Stimulated activated CD8-positive, alpha-beta memory T cell treated with anti-CD3 and anti-CD28 coated beads, Interleukin-15, amount 100 ng/mL, for 24 hours (primary cell): Measurements from ENCODE around the gene YPEL3.

ENCODE experiments used
- DNase-seq: peaks from one replicate; pipeline ENCODE4 v3.0.0-alpha.2; 2020; ENCODE audit warnings: low read depth

YPEL3 gene

DNA sequence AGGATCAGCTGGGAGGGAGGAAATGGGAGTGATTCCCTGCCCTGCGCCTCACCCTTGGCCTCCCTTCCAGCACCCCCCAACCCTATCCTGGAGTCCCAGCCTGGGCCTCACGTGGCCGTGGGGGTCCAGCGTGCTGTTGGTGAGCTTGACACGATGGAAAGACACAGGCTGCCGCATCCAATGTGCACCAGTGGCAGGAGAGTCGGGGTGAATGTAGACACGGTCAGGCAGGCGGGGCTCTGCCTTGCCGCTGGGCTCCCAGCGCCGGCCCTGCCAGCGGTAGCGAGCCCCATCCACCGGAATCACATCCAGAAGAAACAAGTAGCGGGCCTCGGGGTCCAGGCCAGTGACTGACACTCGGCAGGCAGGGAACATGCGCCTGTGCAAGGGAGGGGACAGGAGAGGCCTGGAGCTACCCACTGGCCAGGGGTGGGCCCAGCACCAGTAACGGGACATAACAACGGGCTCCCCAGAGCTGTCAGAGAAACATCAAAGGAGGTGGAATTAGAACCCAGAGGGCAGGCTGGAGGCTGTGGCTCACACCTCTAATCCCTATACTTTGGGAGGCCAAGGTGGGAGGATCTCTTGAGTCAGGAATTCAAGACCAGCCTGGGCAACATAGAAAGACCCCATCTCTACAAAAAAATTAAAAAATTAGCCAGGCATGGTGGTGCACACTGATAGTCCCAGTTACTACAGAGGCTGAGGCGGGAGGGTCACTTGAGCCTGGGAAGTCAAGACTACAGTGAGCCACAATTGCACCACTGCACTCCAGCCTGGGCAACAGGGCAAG, 7.0 kb downstream of the YPEL3 start:
- DNase-seq, result no peak

- DNase-seq, result no peak
Observed at GRCh38 chr16:30088237-30088831, 7.7 kb downstream of the YPEL3 start.

DNA sequence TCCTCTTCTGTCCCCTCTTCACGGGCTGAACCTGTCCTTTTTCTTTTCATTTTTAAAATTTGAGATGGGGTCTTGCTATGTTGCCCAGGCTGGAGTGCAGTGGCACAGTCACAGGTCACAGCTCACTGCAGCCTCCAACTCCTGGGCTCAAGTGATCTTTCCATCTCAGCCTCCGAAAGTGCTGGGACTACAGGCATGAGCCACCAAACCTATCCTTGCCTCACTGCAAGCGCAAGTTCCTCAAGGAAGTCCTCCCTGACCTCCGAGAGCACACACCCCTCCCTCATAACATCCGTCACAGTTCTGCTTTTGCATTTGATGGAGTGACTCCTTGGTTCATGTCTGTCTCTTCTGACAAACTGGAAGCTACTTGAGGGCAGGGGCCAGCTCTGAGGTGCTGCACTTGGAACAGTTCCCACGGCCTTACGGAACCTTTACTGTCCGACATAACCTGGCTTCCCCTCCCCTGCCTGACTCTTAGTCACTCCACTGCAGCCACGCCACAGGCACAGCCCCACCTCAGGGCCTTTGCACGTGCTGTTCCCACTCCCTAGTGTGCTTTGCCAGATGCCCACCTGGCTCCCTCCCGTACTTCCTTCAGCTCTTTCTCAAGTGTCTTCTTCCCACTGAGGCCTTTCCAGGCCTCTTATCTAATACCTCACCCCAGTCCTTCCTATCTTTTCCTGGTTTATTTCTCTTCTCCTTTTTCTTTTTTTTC, 8.7 kb downstream of the YPEL3 start:
- no peak for DNase-seq

DNA sequence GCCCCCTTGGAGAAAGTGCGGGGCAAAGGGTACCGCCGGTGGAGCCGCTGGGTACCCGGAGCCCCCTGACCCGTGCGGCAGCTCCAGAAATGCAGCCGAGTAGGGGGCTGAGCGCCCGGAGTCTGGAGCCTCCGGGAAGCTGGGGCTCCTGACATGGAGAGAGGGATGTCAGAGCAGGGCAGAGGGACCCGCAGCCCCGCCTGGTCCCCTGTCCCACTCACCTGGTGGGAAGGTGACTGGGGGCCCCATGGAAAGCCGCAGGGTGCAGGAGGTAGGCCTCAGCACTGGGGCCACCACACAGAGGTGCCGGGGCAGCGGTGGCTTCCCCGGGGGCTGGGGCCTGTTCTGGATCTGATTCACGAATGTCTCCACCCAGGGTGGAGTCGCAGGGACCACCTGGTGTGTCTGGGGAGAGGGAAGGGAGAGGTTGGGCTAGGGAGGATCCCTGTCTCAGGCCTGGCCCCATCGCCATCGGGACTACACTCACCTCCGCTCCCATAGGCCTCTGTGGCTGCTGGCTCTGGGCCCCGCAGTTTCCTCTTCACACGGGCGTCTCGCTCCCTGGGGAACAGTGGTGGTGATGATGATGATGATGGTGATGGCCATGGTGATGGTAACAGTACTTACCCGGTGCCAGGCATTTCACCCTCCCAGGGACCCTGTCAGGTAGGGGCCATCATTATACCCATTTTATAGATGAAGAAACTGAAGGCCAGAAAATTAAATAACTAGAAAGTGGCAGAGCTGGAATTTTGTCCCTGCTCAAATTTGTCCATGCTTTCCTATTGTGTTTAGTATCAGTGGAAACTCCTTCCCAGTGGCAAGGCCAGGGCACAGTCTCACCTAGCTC, 9.5 kb downstream of the YPEL3 start:
- DNase-seq, result no peak

- no peak for DNase-seq
Observed at GRCh38 chr16:30085820-30086219, 10.2 kb downstream of the YPEL3 start.

DNA sequence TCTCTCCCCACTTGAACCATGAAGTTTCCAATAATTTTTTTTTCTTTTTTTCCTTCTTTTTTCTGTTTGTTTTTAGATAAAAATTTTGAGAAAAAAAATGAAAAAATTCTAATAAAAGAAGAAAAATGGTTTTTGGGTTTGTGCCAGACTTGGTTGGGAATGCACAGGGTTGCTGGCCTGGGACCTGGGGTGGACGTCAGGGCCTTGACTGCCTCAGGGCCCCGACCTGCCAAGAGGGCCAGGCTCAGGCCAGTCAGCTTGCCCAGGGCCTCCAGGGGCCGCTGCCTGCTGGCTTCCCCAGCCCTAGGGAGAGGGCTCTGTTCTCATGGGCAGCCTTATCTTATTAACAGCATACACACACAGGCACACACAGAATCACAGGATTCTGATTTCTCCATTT, 10.8 kb downstream of the YPEL3 start:
- DNase-seq, result no peak

- DNase-seq, result no peak
Observed at GRCh38 chr16:30084816-30085159, 11.2 kb downstream of the YPEL3 start.

GRCh38 chr16:30084096-30084815, 11.8 kb downstream of the YPEL3 start:
- DNase-seq, result no peak

DNA sequence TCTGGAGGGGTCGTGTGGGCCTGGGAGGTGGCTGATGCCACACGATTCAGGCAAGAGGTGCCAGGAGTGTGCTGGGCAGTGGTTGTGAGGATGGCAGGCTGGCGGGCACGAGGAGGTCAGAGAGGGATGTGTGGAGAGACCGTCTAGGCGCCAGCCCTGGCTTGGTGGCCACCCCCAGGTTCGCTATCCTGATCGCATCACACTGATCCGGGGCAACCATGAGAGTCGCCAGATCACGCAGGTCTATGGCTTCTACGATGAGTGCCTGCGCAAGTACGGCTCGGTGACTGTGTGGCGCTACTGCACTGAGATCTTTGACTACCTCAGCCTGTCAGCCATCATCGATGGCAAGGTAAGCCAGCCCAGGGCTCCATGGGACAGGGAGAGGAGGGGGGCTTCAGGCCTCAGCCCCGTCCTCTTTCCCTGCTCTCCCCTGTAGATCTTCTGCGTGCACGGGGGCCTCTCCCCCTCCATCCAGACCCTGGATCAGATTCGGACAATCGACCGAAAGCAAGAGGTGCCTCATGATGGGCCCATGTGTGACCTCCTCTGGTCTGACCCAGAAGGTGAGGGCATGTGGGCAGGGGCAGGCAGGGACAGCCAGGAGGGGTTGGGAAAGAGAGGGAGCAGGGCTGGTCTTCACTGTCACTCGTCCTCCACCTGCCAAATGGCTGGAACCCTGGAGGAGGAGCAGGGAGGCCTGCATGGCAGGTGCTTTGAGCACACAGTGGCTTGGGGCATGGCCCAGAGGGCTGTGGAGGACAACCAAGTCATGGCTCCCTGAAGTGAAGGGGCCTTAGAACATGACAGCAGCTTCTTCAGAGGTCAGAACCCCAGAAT, 12.6 kb downstream of the YPEL3 start:
- DNase-seq, result no peak

DNA sequence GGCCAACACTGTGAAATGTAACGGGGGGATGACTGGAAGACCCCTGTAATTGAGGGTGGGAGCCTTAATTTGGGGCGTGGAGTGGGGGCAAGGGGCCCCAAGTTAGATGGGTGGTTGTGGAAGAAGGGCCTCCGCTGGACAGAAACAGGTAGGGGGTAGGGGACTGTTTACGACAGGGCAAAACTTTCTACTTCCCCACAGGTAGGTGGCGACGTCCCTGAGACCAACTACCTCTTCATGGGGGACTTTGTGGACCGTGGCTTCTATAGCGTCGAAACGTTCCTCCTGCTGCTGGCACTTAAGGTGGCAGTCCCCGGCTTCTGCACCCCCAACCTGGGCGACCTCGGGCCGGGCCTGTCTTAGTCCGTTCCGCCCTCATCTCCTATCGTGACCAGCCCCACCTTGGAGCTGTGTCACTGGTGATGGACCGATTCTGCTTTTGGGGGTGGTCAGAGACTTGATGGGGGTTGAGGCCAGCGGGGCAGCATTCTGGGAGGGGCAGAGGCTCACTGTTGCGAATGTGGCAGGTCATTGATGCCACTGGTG, 13.4 kb downstream of the YPEL3 start:
- no peak for DNase-seq

DNA sequence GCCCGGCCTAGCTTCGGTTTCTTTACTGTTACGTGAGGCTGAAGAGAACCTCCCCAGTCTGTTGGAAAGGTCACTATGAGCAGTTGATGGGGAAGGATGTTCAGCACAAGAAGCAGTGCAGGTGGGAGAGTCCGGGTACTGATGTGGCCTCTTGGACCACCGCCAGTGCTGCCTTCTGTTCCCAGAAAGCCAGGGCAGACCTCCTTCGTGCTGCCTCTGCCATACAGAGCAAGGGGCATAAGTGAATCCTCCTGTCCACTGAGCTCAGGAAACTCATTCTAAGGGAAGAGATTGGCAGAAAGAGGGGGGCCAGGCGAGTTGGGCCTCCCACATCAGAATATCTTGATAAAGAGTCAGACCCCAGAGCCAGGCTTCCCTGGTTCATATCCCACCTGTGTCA, 16.5 kb downstream of the YPEL3 start:
- no peak for DNase-seq

GRCh38 chr16:30078744-30079143, 17.3 kb downstream of the YPEL3 start:
- no peak for DNase-seq

DNA sequence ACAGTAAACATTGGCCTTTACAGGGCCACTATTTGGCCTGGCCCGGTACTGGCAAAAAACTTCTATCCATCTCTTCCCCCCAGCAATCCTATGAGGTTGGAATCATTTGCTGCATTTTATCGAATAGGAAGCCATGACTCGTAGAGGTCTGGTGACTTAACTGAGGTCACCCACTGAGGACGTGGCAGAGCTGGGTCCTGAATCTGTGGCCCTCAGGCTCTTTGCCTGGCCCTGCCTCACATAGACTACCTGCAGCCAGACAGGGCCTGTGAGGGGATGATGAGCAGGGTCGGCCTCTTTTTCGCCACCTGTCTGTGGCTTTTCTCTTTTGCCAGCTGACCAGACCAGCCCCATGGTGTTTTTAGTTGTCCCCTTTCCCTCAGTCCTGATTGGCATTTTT, 18.4 kb downstream of the YPEL3 start:
- DNase-seq, result no peak

- no peak for DNase-seq
Observed at GRCh38 chr16:30076276-30076791, 19.7 kb downstream of the YPEL3 start.

- peak; percentile 89 for DNase-seq
Observed at GRCh38 chr16:30075503-30076275, 20.3 kb downstream of the YPEL3 start, which contains the start of gene PPP4C. PPP4C (plus strand) TSS chr16:30075994; CDS start chr16:30076378, 384 bp downstream.

DNA sequence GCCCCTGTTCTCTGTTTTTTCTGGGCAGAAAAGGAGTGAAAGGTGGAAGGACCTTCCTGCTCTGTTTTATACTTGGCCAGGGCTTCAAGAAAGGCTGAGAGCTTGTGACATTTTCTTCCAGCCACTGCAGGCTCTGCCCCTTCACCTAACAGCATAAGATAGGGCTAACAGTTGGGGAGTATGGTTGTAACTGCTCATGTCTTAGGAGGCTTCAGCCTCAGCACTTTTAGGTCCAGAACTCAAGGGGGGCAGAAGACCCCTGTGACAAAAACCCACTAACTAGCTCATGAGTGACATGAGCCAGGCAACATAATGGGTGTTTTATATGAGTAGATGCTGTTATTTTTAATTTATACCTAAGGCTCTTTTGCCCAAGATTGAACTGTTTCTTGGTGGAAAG, 25.5 kb downstream of the YPEL3 start:
- no peak for DNase-seq

DNA sequence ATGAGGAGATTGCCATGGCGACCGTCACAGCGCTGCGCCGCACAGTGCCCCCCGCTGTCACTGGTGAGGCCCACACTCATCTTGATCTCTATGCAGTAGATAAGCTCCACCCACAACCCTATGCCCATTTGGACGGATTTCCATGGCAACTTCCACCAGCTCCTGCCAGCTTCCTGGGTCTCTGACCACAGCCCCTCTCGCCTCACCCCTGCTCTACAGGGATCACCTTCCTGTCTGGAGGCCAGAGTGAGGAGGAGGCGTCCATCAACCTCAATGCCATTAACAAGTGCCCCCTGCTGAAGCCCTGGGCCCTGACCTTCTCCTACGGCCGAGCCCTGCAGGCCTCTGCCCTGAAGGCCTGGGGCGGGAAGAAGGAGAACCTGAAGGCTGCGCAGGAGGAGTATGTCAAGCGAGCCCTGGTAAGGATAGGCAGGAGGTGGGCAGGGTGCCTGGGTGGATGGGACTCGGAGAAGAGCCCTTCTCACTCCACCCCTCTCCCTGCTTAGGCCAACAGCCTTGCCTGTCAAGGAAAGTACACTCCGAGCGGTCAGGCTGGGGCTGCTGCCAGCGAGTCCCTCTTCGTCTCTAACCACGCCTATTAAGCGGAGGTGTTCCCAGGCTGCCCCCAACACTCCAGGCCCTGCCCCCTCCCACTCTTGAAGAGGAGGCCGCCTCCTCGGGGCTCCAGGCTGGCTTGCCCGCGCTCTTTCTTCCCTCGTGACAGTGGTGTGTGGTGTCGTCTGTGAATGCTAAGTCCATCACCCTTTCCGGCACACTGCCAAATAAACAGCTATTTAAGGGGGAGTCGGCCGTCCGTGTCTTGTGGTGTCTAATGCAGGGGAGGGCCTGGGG, 26.2 kb downstream of the YPEL3 start:
- no peak for DNase-seq
